Uterus (tissue), 4 donors: ENCODE measurements around the gene ITGB5. TPM values are rescaled to one million over a fixed set of nuclear protein-coding genes. Genes with fewer than 3 reads are reported as not detected.
A peak's percentile ranks its signal among the peaks of the same experiment; 100 is the strongest.

ENCODE experiments used
- DNase-seq, 2 donors: peaks; one replicate each; pipeline ENCODE4 v3.0.0-alpha.2; 2019 to 2020
- H3K27ac ChIP-seq, 2 donors: fragments of 200-600 bp; sonication (generic); 1 replicate in 1 of 2; 2 replicates in 1 of 2; pipeline ENCODE4 v1.5.1; 2016 to 2018
- H3K27me3 ChIP-seq, 2 donors: fragments of 200-600 bp; sonication (generic); one replicate each; pipeline ENCODE4 v1.5.1; 2018 to 2019; ENCODE audit warnings: control low read depth in 1 of 2
- H3K36me3 ChIP-seq, 2 donors: fragments of 200-600 bp; sonication (generic); one replicate each; pipeline ENCODE4 v1.5.1; 2019; ENCODE audit warnings: control low read depth in 1 of 2
- H3K4me1 ChIP-seq, 2 donors: fragments of 200-600 bp; sonication (generic); one replicate each; pipeline ENCODE4 v1.5.1; 2018 to 2019; ENCODE audit warnings: control low read depth in 1 of 2
- H3K4me3 ChIP-seq, 2 donors: fragments of 200-600 bp; sonication (generic); 1 replicate in 1 of 2; 2 replicates in 1 of 2; pipeline ENCODE4 v1.5.1; 2018 to 2019; ENCODE audit warnings: mild to moderate bottlenecking in 1 of 2
- H3K9me3 ChIP-seq, 2 donors: fragments of 200-600 bp; sonication (generic); one replicate each; pipeline ENCODE4 v1.5.1; 2019; ENCODE audit warnings: control low read depth in 1 of 2
- POLR2A ChIP-seq, 2 donors: fragments of 450-650 bp; IDR thresholded peaks; one replicate each; pipeline ENCODE4 v1.6.1; 2016; ENCODE audit warnings: antibody characterized with exemption in 2 of 2, mild to moderate bottlenecking in 1 of 2, moderate library complexity in 1 of 2
- intact Hi-C: fragments of 100-400 bp; cut with DNase I; formaldehyde crosslinking; loops from one replicate; pipeline ENCODE4 v1.15.1; 2023; ENCODE audit warnings: low total_unique reads
- total RNA-seq, 4 donors: library from RNA; depleted of rRNA in 3 of 4; stranded (reverse); fragments of >200 nt in 3 of 4; gene quantifications; one replicate each; pipeline versions ENCODE4 v1.1.0 to v1.2.4, GENCODE V29; 2014 to 2023
- TF ChIP-seq, protein P1 (sequence below), 4 experiments: fragments of 200-600 bp in 2 of 4; fragments of 450-650 bp in 2 of 4; sonication (generic) in 2 of 4; IDR thresholded peaks; one replicate each; pipeline ENCODE4 v1.5.1; 2016 to 2019; ENCODE audit warnings: antibody characterized with exemption in 4 of 4, mild to moderate bottlenecking in 2 of 4, moderate library complexity in 1 of 4
- donor health status: DM: yes; HTN: yes; CAD: no.

ITGB5 gene
- total RNA-seq, 4 donors from 2014 or later = 28.7 to 106 (median 71.6) TPM

DNA sequence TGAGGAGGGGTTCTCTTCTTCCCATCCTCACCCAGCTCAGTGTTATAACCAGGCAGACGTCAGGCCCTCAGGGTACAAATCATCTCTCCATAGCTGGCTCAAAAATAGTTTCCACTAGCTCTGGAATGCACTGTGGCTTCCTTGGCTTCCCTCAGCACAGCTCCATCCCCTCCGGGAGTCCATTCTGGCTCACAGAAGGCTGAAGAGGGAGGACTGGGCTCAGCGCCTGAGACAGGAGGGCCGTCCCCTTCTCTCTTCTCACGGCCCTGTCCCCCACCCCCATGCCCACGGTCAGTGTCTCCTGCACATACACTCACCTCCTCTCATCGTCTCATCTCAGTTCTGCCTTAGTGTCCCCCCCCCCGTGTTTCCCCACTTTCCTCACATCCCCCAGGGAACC, 106.8 kb downstream of the ITGB5 start:
- H3K9me3 ChIP-seq = no peaks in the 10 kb centered on the region
- intact Hi-C loops = no loop called here
- no peak overlapping the region for H3K4me3 ChIP-seq
- H3K36me3 ChIP-seq = no peaks in the 10 kb centered on the region
- peak overlapping the region; percentile 87 to 93 for H3K27ac ChIP-seq
- peaks cover 7 to 20% of the 10 kb centered on the region in 2 donors for H3K4me1 ChIP-seq
- no peaks in the 10 kb centered on the region for H3K27me3 ChIP-seq
- peak; percentile 74 to 83 for DNase-seq
- TF ChIP-seq, protein P1, sequence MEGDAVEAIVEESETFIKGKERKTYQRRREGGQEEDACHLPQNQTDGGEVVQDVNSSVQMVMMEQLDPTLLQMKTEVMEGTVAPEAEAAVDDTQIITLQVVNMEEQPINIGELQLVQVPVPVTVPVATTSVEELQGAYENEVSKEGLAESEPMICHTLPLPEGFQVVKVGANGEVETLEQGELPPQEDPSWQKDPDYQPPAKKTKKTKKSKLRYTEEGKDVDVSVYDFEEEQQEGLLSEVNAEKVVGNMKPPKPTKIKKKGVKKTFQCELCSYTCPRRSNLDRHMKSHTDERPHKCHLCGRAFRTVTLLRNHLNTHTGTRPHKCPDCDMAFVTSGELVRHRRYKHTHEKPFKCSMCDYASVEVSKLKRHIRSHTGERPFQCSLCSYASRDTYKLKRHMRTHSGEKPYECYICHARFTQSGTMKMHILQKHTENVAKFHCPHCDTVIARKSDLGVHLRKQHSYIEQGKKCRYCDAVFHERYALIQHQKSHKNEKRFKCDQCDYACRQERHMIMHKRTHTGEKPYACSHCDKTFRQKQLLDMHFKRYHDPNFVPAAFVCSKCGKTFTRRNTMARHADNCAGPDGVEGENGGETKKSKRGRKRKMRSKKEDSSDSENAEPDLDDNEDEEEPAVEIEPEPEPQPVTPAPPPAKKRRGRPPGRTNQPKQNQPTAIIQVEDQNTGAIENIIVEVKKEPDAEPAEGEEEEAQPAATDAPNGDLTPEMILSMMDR (IDR thresholded peaks at IDR 0.05) = no peak
- no peak for TF ChIP-seq POLR2A (IDR thresholded peaks at IDR 0.05)

DNA sequence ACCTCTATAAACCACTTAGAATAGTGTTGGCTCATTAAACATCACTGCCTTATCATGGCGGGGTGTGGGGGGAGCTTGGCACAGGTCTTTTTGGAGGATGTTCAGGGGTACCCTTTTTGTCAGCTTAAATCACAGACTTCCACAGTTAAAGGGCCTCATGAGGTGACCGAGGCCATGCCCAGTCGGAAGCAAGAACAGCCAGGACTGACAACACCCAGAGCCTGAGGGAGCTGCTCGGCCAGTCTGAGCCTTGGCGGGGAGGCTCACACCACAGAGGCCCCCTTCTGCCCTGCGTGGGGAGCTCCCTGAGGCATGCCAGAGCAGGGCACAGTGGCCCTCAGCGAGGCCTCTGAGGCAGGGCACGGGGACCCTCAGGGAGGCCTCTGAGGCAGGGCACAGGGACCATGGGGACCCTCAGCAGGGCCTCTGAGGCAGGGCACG, 107.4 kb downstream of the ITGB5 start:
- peak overlapping the region; percentile 87 to 93 for H3K27ac ChIP-seq
- H3K36me3 ChIP-seq = no peaks in the 10 kb centered on the region
- H3K27me3 ChIP-seq = no peaks in the 10 kb centered on the region
- H3K4me1 ChIP-seq = peaks cover 7 to 23% of the 10 kb centered on the region in 2 donors
- no peak overlapping the region for H3K4me3 ChIP-seq
- H3K9me3 ChIP-seq = no peaks in the 10 kb centered on the region
- intact Hi-C loops = no loop called here
- DNase-seq = no peak
- TF ChIP-seq, protein P1 (IDR thresholded peaks at IDR 0.05) = no peak
- no peak for TF ChIP-seq POLR2A (IDR thresholded peaks at IDR 0.05)

DNA sequence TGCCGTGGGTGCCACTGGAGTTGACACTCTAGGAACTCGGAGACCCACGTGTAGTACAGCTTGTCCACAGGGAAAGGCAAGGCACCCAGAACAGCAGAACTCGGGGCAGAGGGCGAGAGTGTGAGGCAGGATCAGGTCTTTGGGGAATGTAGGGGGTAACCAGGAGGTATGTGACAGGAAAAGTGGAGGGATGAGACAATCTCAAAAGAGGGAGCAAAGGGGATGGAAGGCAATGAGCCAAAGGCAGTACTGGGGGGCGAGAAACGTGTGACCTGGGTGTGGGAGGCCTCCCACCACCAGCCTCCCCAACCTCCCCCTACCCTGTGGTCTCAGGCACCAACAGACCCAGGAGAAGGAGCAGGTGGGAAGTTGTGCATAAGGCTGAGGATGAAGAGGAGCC, 108.0 kb downstream of the ITGB5 start:
- intact Hi-C loops = no loop called here
- DNase-seq = no peak
- Histone ChIP-seq H3K4me3 (no peak overlapping the region), H3K4me1 (peaks cover 7 to 30% of the 10 kb centered on the region in 2 donors), H3K36me3 (no peaks in the 10 kb centered on the region), H3K27me3 (no peaks in the 10 kb centered on the region), H3K9me3 (no peaks in the 10 kb centered on the region), H3K27ac (peak overlapping the region; percentile 87 to 93)
- TF ChIP-seq POLR2A (IDR thresholded peaks at IDR 0.05) = no peak
- TF ChIP-seq, protein P1 (IDR thresholded peaks at IDR 0.05) = no peak

DNA sequence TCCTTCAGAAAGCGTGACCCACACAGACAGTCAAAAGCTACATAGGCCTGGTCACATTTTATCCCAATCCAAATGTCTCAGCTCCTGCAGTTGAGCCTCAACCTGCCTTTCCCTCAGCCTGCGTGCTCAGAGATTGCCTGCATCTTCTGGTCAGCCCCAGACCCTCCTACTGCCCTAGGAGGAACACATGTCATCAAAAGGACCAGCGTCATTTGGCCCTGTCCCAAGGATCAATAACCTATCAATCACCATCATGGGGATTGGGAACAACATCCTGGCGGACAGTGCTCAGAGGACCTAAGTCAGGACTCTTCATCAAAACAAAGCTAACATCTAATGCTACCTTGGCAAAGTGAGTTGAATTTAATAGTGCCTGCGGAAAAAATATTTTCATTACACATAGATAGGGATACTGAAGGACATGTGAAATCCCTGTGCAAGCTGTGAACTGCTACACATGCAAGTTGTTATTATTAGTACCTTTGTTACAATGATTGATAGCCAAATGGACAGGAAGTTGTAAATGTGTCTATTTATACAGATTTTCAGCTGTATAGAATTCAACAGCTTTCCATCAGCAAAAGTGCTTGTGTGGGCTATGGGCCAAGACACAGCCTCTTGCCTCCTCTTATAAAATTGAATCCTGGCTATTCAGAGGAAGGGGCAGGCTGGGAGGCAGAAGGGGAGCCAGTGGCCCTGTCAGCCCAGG, 109.2 kb downstream of the ITGB5 start:
- Histone ChIP-seq H3K9me3 (no peaks in the 10 kb centered on the region), H3K36me3 (no peaks in the 10 kb centered on the region), H3K4me3 (no peak overlapping the region), H3K27me3 (no peaks in the 10 kb centered on the region), H3K4me1 (peaks cover 7 to 40% of the 10 kb centered on the region in 2 donors), H3K27ac (peak overlapping the region; percentile 87 to 93)
- TF ChIP-seq, protein P1 (IDR thresholded peaks at IDR 0.05) = no peak
- TF ChIP-seq POLR2A (IDR thresholded peaks at IDR 0.05) = no peak
- DNase-seq = no peak
- intact Hi-C loops = no loop called here

DNA sequence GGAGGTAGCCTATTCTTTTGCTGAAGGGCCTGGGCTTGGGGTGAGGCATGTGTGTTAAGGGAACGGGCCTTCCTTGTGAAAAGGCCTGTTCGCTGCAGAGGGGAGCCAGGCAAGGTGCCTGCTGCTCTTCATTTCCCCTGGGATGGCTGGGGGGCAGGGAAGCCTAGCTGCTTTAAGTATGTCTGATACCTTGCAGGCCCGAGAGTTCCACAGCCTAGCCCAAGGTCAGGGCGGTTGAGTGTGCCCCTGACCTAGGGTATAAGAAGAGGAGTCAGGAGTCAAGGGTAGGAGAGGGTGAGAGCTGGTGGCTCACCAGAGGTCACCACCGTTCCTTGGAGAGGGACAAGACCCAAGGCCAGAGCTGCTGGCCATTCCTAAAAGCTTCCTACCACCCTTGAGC, 110.3 kb downstream of the ITGB5 start:
- Histone ChIP-seq H3K4me1 (peaks cover 10 to 40% of the 10 kb centered on the region in 2 donors), H3K4me3 (no peak overlapping the region), H3K27ac (peak overlapping the region in 1 of 2 donors; percentile 93), H3K9me3 (no peaks in the 10 kb centered on the region), H3K27me3 (no peaks in the 10 kb centered on the region), H3K36me3 (no peaks in the 10 kb centered on the region)
- DNase-seq = no peak
- intact Hi-C loops = no loop called here
- TF ChIP-seq, protein P1 (IDR thresholded peaks at IDR 0.05) = no peak
- no peak for TF ChIP-seq POLR2A (IDR thresholded peaks at IDR 0.05)
